HG03064 (cell line): ENCODE results near the gene ZNF697.
"Not testable (repeated sequence)": the region's sequence is repeated elsewhere in the genome, so short reads cannot be mapped to it uniquely, and the experiment has no call there.

Experiments
- ATAC-seq: cut with Tn5 transposase; IDR thresholded peaks from one replicate; pipeline ENCODE4 v1.9.1; 2021; ENCODE audit warnings: low read depth; ENCODE audit not compliant: unreplicated experiment

Gene ZNF697

DNA sequence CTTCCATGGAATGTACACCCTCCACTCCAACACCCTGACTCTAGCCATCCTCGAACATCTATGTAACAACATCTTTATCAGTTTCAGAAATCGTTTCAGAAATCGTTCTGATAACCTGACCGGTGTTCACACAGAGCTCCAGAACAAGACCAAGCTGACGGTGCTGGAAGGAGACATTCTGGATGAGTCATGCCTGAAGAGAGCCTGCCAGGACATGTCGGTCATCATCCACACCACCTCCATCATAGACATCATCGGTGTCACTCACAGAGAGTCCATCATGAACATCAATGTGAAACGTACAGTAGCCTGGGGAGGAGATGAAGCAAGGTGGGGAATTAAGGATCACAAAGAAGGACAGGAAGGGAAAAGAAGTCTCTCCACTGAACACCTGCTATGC lies 43.0 kb downstream of the ZNF697 start:
- ATAC-seq = not testable (repeated sequence)

- no peak for ATAC-seq
These were observed 44.4 kb downstream of the ZNF697 start for GRCh38 chr1:119603695-119604094.

- not testable (repeated sequence) for ATAC-seq
These were observed 44.8 kb downstream of the ZNF697 start for GRCh38 chr1:119603241-119603640.

GRCh38 chr1:119602789-119603188 lies 45.3 kb downstream of the ZNF697 start:
- not testable (repeated sequence) for ATAC-seq

- no peak for ATAC-seq
These were observed 45.9 kb downstream of the ZNF697 start for GRCh38 chr1:119602169-119602568.

- no peak for ATAC-seq
These were observed 47.1 kb downstream of the ZNF697 start for GRCh38 chr1:119600976-119601375.

- ATAC-seq = no peak
These were observed 47.5 kb downstream of the ZNF697 start for GRCh38 chr1:119600561-119600960.

- ATAC-seq = no peak
These were observed 52.5 kb downstream of the ZNF697 start for GRCh38 chr1:119595606-119596005.

- ATAC-seq = no peak
These were observed 52.9 kb downstream of the ZNF697 start for GRCh38 chr1:119595168-119595567.

DNA sequence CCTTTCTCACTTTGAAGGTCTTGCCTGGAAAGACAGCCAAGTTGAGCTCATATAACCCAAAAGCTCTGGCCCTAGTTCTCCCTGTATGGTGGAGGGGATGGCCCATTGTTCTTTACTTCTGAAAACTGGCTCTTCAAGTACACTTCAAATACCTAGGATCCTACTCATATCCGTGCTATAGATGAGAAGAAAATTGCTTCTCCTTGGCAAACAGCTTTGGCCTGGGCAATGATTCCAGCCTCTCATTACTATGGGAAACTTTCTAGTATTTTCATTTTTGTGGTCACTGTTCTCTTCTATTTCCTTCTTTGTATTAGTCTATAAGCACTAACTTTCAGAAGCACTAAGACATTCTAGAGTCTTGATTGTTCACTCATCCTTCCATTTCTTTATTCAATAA lies 53.7 kb downstream of the ZNF697 start:
- ATAC-seq = no peak

DNA sequence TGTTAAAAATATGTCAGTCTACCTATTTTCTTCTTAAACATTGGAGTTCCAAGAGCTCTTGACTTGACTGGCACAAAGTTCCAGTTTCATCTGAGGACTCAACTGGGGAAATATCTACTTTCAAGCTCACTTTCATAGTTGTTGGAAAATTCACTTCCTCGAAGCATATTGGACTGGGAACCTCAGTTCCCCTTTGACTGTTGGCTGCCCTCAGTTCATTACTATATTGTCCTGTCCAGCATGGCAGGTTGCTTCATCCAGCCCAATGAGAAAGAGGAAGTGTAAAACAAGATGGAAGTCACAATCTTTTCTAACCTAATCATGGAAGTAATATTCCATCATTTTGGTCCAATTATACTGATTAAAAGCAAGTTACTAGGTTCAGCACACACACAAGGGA lies 54.3 kb downstream of the ZNF697 start:
- no peak for ATAC-seq

DNA sequence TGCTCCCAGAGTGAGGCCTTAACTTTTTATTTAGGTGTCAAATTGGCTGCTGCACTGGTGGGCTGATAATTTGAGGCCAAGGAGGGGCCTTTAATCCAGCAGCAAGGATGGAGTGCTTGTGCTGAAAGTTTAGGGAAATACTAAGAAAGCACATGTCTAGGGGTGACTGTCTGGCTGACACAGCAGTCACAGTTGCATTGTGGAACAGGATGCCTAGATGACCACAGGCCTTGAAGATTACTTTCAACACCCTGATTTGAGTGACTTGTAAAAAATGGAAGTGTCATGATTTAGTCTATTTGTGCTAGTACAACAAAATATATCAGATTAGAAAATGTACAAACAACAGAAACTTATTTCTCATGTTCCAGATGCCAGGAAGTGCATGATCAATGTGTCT lies 57.7 kb downstream of the ZNF697 start:
- ATAC-seq = no peak

DNA sequence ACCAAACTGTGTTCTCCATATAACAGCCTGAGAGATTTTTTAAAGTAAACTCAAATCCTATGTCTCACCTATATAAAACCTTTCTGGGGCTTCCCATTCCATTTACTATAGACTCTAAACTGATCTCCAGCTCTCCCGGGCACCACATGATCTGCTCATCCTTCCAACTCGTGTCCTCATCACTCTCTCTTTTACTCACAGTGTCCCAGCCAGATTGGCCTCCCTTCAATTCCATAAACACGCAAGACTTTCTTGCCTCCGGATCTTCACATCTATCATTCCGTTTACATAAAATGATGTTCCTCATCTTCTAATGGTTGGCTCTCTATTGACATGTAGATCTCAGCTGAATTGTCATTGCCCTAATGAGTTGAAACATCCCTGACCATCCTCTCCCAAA lies 59.4 kb downstream of the ZNF697 start:
- no peak for ATAC-seq

DNA sequence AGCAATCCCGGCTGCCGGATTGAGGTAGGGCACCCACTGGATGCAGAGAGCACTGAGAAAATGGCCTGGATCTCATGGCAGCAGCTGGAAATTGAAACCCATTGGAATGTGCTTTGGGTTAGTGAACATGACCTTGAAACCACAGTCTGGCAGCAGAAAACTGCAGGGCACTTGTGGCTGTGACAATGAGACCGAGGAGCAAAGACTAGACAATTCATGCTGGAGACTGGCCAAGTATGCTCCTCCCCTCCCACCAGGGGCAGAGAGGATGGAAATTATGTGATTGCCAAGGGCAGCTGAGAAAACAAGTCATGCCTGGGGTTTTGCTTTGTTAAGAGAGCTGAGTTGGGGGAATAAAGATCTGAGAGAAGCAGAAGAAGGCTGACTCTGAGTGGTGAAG lies 60.7 kb downstream of the ZNF697 start:
- ATAC-seq = no peak

GRCh38 chr1:119585801-119586200 lies 62.3 kb downstream of the ZNF697 start:
- not testable (repeated sequence) for ATAC-seq

GRCh38 chr1:119582801-119583200 lies 65.3 kb downstream of the ZNF697 start:
- ATAC-seq = no peak

DNA sequence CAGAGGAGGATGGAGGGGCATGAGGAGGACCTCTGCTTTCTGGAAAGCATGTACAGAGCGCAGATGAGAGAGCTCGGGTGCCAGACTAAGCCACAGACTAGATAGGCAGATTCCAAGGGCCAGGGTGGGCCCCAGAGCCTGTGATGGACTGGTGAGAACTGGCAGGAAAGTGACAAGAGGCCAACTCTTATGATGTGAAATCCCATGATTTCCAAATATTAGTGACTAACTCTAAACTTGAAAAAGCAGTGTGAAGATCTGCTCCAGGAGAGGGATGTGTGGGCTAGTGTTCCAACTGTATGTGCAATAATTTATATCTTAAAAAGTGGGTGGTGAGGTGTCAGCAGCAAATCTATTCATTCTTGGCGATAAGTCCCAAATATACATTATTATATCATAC lies 67.0 kb downstream of the ZNF697 start:
- not testable (repeated sequence) for ATAC-seq

DNA sequence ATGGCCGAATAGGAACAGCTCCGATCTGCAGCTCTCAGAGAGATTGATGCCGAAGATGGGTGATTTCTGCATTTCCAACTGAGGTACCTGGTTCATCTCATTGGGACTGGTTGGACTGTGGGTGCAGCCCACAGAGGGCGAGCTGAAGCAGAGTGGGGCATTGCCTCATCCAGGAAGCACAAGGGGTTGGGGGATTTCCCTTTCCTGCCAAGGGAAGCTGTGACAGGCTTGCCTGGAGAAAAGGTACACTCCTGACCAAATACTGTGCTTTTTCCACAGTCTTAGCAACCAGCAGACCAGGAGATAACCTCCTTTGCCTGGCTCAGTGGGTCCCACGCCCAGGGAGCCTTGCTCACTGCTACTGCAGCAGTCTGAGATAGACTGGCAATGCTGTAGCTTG lies 74.2 kb downstream of the ZNF697 start:
- no peak for ATAC-seq

- ATAC-seq = not testable (repeated sequence)
These were observed 78.0 kb downstream of the ZNF697 start for GRCh38 chr1:119569930-119570622.
